ENCODE measurements around the gene EEF2K.
A peak's percentile ranks its signal among the peaks of the same experiment; 100 is the strongest.

Gene EEF2K

DNA sequence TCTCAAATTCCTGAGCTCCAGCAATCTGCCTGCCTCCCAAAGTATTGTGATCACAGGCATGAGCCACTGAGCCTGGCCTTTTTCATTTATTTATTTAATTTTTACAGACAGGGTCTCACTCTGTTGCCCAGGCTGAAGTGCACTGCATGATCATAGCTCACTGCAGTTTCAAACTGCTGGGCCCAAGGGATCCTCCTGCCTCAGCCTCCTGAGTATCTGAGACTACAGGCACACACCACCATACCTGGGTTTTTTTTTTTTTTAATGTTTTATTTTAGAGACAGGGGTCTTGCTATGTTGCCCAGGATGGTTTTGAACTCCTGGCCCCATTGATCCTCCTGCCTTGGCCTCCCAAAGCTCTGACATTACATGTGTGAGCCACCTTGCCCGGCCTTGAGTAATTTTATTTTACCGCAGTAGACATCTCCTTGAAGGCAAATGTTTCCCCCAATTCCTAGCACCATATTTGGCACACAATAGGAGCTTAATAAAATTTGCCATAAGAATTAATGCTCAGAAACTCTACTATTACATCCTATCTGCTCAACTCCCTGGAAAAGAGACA is 1.9 kb upstream of the EEF2K start:
- H3K4me3 ChIP-seq (ENCODE audit: low read depth, low read length): no peak overlapping the region
- H3K4me1 ChIP-seq (ENCODE audit: control insufficient read depth, insufficient read depth, low read length): peaks cover 5% of the 10 kb centered on the region
- H3K9ac ChIP-seq (ENCODE audit: low read depth, low read length): no peak overlapping the region
- no peaks in the 10 kb centered on the region for H3K27me3 ChIP-seq (ENCODE audit: control insufficient read depth, insufficient read depth, low read length)
- H3K9me3 ChIP-seq (ENCODE audit: control insufficient read depth, insufficient read depth, low read length): no peaks in the 10 kb centered on the region
- no peaks in the 10 kb centered on the region for H3K36me3 ChIP-seq (ENCODE audit: control insufficient read depth, insufficient read depth, low read length)

GRCh38 chr16:22205577-22206012 is 483 bp upstream of the EEF2K start:
- peak overlapping the region; percentile 44 for H3K4me3 ChIP-seq (ENCODE audit: low read depth, low read length)
- no peaks in the 10 kb centered on the region for H3K9me3 ChIP-seq (ENCODE audit: control insufficient read depth, insufficient read depth, low read length)
- no peak overlapping the region for H3K9ac ChIP-seq (ENCODE audit: low read depth, low read length)
- H3K36me3 ChIP-seq (ENCODE audit: control insufficient read depth, insufficient read depth, low read length): no peaks in the 10 kb centered on the region
- H3K4me1 ChIP-seq (ENCODE audit: control insufficient read depth, insufficient read depth, low read length): peaks cover 5% of the 10 kb centered on the region
- H3K27me3 ChIP-seq (ENCODE audit: control insufficient read depth, insufficient read depth, low read length): no peaks in the 10 kb centered on the region

DNA sequence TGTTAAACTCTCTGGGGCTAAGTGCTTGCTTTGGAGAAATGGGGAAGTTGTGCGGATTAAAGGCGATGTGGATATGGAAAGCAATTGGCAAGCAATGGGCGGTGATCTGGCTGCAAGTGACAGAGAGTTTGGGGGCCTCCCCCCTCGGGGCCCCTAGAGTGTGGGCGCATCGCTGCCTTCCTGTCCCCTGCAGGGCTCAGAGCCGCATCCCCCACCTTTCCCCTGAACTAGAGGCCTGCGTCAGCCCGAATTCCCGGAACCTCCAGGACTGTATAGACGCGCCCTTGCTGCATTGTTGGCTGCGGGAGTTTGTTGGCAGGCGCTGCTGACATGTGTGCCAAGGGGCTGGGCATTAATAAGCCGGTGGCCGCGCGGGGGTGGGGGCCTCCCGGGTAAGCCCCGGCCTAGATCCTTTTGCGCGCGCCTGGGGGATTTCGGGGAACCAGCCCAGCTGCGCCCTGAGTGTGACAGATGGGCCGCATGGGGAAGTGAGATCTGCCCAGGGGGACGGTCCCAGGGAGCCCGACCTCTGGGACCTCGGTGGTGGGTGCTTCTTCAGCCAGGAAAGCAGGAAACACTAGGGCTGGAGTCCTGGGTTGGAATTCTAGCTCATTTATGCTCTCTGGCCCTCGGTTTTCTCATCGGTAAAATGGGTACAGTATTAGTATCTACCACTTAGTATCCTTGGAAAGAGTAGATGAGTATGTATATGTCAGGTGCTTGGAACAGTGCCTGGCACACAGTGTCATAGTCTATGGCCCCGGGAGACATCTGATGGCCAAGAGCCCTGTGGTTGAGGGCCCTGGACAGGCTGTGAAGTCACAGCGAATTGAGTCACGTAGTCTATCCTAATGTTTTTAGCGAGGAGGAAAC is 1.0 kb downstream of the EEF2K start:
- H3K9me3 ChIP-seq (ENCODE audit: control insufficient read depth, insufficient read depth, low read length): no peaks in the 10 kb centered on the region
- peak overlapping the region; percentile 92 for H3K4me3 ChIP-seq (ENCODE audit: low read depth, low read length)
- no peaks in the 10 kb centered on the region for H3K36me3 ChIP-seq (ENCODE audit: control insufficient read depth, insufficient read depth, low read length)
- no peaks in the 10 kb centered on the region for H3K27me3 ChIP-seq (ENCODE audit: control insufficient read depth, insufficient read depth, low read length)
- peak overlapping the region; percentile 41 for H3K9ac ChIP-seq (ENCODE audit: low read depth, low read length)
- peaks cover 5% of the 10 kb centered on the region for H3K4me1 ChIP-seq (ENCODE audit: control insufficient read depth, insufficient read depth, low read length)

DNA sequence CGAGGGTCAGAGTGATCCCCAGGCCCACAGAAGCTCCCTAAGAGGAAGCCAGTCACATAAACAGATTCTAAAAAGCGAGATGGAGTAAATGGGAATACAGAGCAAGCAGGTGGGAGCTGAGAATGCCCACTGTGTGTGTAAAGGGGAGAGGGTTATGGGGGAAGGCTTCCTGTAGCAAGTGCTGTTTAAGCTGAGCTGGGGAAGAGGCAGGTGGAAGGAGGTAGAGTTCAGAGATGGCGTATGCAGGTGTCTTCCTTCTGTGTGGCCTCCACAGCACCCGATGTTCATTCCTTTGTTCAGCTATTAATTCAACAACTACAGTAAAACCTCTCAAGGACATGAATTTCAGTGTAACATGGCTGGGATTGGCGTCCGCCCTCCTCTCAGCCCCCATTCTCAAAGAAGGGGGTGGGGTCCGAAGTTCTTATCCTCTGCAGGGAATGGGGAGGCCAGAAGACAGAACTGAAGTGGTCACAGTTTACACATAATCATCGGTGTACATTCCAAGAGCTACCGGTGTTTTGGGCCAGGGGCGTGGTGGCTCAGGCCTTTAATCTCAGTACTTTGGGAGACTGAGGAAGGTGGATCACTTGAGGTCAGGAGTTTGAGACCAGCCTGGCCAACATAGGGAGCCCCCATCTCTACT is 1.8 kb downstream of the EEF2K start:
- no peaks in the 10 kb centered on the region for H3K9me3 ChIP-seq (ENCODE audit: control insufficient read depth, insufficient read depth, low read length)
- H3K4me3 ChIP-seq (ENCODE audit: low read depth, low read length): peak overlapping the region; percentile 92
- H3K27me3 ChIP-seq (ENCODE audit: control insufficient read depth, insufficient read depth, low read length): no peaks in the 10 kb centered on the region
- no peaks in the 10 kb centered on the region for H3K36me3 ChIP-seq (ENCODE audit: control insufficient read depth, insufficient read depth, low read length)
- no peak overlapping the region for H3K9ac ChIP-seq (ENCODE audit: low read depth, low read length)
- H3K4me1 ChIP-seq (ENCODE audit: control insufficient read depth, insufficient read depth, low read length): peaks cover 5% of the 10 kb centered on the region

DNA sequence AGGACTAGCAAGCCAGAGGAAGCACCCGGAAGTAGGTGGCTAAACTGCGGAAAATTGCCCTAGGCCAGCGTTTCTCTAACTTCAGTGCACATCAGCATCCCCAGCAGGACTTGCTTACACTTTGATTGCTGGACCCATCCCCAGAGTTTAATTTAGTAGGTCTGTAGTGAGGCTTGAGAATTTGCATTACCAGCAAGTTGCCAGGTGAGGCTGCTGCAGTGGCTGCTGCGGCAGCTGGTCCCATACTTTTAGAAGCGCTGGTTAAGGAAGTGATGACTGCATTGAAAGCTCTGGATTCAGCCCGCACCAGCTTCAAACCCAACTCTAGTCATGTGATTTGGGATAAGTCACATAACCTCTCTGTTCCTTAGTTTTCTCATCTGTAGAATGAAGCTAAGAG is 4.2 kb downstream of the EEF2K start:
- Histone ChIP-seq H3K9me3 (ENCODE audit: control insufficient read depth, insufficient read depth, low read length) (no peaks in the 10 kb centered on the region), H3K27me3 (ENCODE audit: control insufficient read depth, insufficient read depth, low read length) (no peaks in the 10 kb centered on the region), H3K9ac (ENCODE audit: low read depth, low read length) (no peak overlapping the region), H3K4me3 (ENCODE audit: low read depth, low read length) (no peak overlapping the region), H3K36me3 (ENCODE audit: control insufficient read depth, insufficient read depth, low read length) (no peaks in the 10 kb centered on the region), H3K4me1 (ENCODE audit: control insufficient read depth, insufficient read depth, low read length) (peaks cover 5% of the 10 kb centered on the region)

GRCh38 chr16:22210854-22211253 is 4.8 kb downstream of the EEF2K start:
- H3K4me1 ChIP-seq (ENCODE audit: control insufficient read depth, insufficient read depth, low read length): peaks cover 5% of the 10 kb centered on the region
- H3K27me3 ChIP-seq (ENCODE audit: control insufficient read depth, insufficient read depth, low read length): no peaks in the 10 kb centered on the region
- H3K36me3 ChIP-seq (ENCODE audit: control insufficient read depth, insufficient read depth, low read length): no peaks in the 10 kb centered on the region
- H3K4me3 ChIP-seq (ENCODE audit: low read depth, low read length): no peak overlapping the region
- H3K9me3 ChIP-seq (ENCODE audit: control insufficient read depth, insufficient read depth, low read length): no peaks in the 10 kb centered on the region
- H3K9ac ChIP-seq (ENCODE audit: low read depth, low read length): no peak overlapping the region

GRCh38 chr16:22213236-22213635 is 7.2 kb downstream of the EEF2K start:
- Histone ChIP-seq H3K9ac (ENCODE audit: low read depth, low read length) (no peak overlapping the region), H3K4me3 (ENCODE audit: low read depth, low read length) (no peak overlapping the region), H3K36me3 (ENCODE audit: control insufficient read depth, insufficient read depth, low read length) (no peaks in the 10 kb centered on the region), H3K27me3 (ENCODE audit: control insufficient read depth, insufficient read depth, low read length) (no peaks in the 10 kb centered on the region), H3K9me3 (ENCODE audit: control insufficient read depth, insufficient read depth, low read length) (no peaks in the 10 kb centered on the region), H3K4me1 (ENCODE audit: control insufficient read depth, insufficient read depth, low read length) (no peaks in the 10 kb centered on the region)

GRCh38 chr16:22213801-22214200 is 7.7 kb downstream of the EEF2K start:
- Histone ChIP-seq H3K9ac (ENCODE audit: low read depth, low read length) (no peak overlapping the region), H3K4me3 (ENCODE audit: low read depth, low read length) (no peak overlapping the region), H3K4me1 (ENCODE audit: control insufficient read depth, insufficient read depth, low read length) (no peaks in the 10 kb centered on the region), H3K36me3 (ENCODE audit: control insufficient read depth, insufficient read depth, low read length) (no peaks in the 10 kb centered on the region), H3K27me3 (ENCODE audit: control insufficient read depth, insufficient read depth, low read length) (no peaks in the 10 kb centered on the region), H3K9me3 (ENCODE audit: control insufficient read depth, insufficient read depth, low read length) (no peaks in the 10 kb centered on the region)

GRCh38 chr16:22214402-22214801 is 8.3 kb downstream of the EEF2K start:
- Histone ChIP-seq H3K4me1 (ENCODE audit: control insufficient read depth, insufficient read depth, low read length) (no peaks in the 10 kb centered on the region), H3K36me3 (ENCODE audit: control insufficient read depth, insufficient read depth, low read length) (no peaks in the 10 kb centered on the region), H3K4me3 (ENCODE audit: low read depth, low read length) (no peak overlapping the region), H3K27me3 (ENCODE audit: control insufficient read depth, insufficient read depth, low read length) (no peaks in the 10 kb centered on the region), H3K9ac (ENCODE audit: low read depth, low read length) (no peak overlapping the region), H3K9me3 (ENCODE audit: control insufficient read depth, insufficient read depth, low read length) (no peaks in the 10 kb centered on the region)

DNA sequence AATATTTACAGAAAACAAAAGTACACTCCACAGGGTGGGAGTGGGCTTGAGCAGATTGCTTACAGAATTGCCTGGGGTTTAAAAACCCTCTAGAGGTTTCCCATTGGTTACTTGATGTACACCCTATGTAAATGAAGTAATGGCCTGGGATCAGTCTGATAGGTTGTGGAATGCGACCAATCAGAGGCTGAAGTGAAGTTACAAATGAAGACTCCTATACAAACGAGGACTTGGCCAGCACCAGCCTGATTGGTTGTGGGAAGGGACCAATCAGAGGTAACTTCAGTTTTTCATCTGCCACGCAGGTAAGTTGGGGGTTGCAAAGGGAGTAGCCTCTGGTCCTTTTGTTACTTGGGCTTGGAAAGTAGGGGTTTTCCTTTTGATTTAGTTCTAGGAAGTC is 8.8 kb downstream of the EEF2K start:
- no peaks in the 10 kb centered on the region for H3K9me3 ChIP-seq (ENCODE audit: control insufficient read depth, insufficient read depth, low read length)
- no peak overlapping the region for H3K4me3 ChIP-seq (ENCODE audit: low read depth, low read length)
- no peaks in the 10 kb centered on the region for H3K4me1 ChIP-seq (ENCODE audit: control insufficient read depth, insufficient read depth, low read length)
- H3K9ac ChIP-seq (ENCODE audit: low read depth, low read length): no peak overlapping the region
- H3K36me3 ChIP-seq (ENCODE audit: control insufficient read depth, insufficient read depth, low read length): no peaks in the 10 kb centered on the region
- H3K27me3 ChIP-seq (ENCODE audit: control insufficient read depth, insufficient read depth, low read length): no peaks in the 10 kb centered on the region

GRCh38 chr16:22216191-22216831 is 10.2 kb downstream of the EEF2K start:
- Histone ChIP-seq H3K9me3 (ENCODE audit: control insufficient read depth, insufficient read depth, low read length) (no peaks in the 10 kb centered on the region), H3K36me3 (ENCODE audit: control insufficient read depth, insufficient read depth, low read length) (no peaks in the 10 kb centered on the region), H3K27me3 (ENCODE audit: control insufficient read depth, insufficient read depth, low read length) (no peaks in the 10 kb centered on the region), H3K4me3 (ENCODE audit: low read depth, low read length) (no peak overlapping the region), H3K9ac (ENCODE audit: low read depth, low read length) (no peak overlapping the region), H3K4me1 (ENCODE audit: control insufficient read depth, insufficient read depth, low read length) (no peaks in the 10 kb centered on the region)

Measured in iPS-15b (cell line).